GM23338 (cell line): ENCODE data around the gene COL4A1. TPM values are rescaled to one million over a fixed set of nuclear protein-coding genes. Genes with fewer than 3 reads are reported as not detected.

Experiments used
- ATAC-seq: fragments of 200-7000 bp; cut with Tn5 transposase; 3 replicates; pipeline ENCODE4 v1.9.1; 2020
- DNase-seq: peaks from one replicate; pipeline ENCODE4 v3.0.0-alpha.2; 2015; ENCODE audit warnings: low spot score
- H2AFZ ChIP-seq: fragments of 200-600 bp; sonication (generic); 2 replicates; pipeline ENCODE4 v1.8.0; 2016; ENCODE audit warnings: antibody characterized with exemption, mild to moderate bottlenecking, moderate library complexity
- H3F3A ChIP-seq: fragments of 200-600 bp; sonication (generic); replicated peaks from 2 replicates; pipeline ENCODE4 v1.8.0; 2017; ENCODE audit warnings: antibody characterized with exemption, mixed run types, low read depth
- H3K27ac ChIP-seq: fragments of 200-600 bp; sonication (generic); 2 replicates; pipeline ENCODE4 v1.6.1; 2016; ENCODE audit warnings: low read depth
- H3K27me3 ChIP-seq: fragments of 200-600 bp; sonication (generic); 2 replicates; pipeline ENCODE4 v1.8.0; 2016; ENCODE audit warnings: mild to moderate bottlenecking, mixed run types, moderate library complexity; ENCODE audit not compliant: insufficient read depth
- H3K36me3 ChIP-seq: fragments of 200-600 bp; sonication (generic); 2 replicates; pipeline ENCODE4 v1.8.0; 2016; ENCODE audit warnings: mild to moderate bottlenecking; ENCODE audit not compliant: insufficient read depth
- H3K4me1 ChIP-seq: fragments of 200-600 bp; sonication (generic); 2 replicates; pipeline ENCODE4 v1.8.0; 2016; ENCODE audit warnings: mild to moderate bottlenecking, moderate library complexity; ENCODE audit not compliant: insufficient read depth
- H3K4me2 ChIP-seq: fragments of 200-600 bp; sonication (generic); 2 replicates; pipeline ENCODE4 v1.7.1; 2017; ENCODE audit warnings: mixed run types
- H3K4me3 ChIP-seq: fragments of 200-600 bp; sonication (generic); 2 replicates; pipeline ENCODE4 v1.6.1; 2016; ENCODE audit warnings: mixed run types
- H3K79me2 ChIP-seq: fragments of 200-600 bp; sonication (generic); replicated peaks from 2 replicates; pipeline ENCODE4 v1.8.0; 2017; ENCODE audit warnings: mild to moderate bottlenecking; ENCODE audit not compliant: insufficient read depth
- H3K9me2 ChIP-seq: fragments of 200-600 bp; sonication (generic); 2 replicates; pipeline ENCODE4 v1.8.0; 2017; ENCODE audit not compliant: insufficient read depth
- H4K20me1 ChIP-seq: fragments of 200-600 bp; sonication (generic); replicated peaks from 2 replicates; pipeline ENCODE4 v1.8.0; 2017; ENCODE audit warnings: mild to moderate bottlenecking; ENCODE audit not compliant: insufficient read depth
- H3K27ac Mint-ChIP-seq: 2 replicates; pipeline ENCODE4 v1.8.0; 2020; ENCODE audit warnings: inconsistent platforms, mild to moderate bottlenecking, moderate library complexity, mixed read lengths
- H3K27me3 Mint-ChIP-seq: 3 replicates; pipeline ENCODE4 v1.8.0; 2022; ENCODE audit warnings: low read depth, mild to moderate bottlenecking, moderate library complexity, mixed read lengths, inconsistent platforms; ENCODE audit not compliant: insufficient read depth, poor library complexity
- H3K36me3 Mint-ChIP-seq: 3 replicates; pipeline ENCODE4 v1.8.0; 2021; ENCODE audit warnings: low read depth, mild to moderate bottlenecking, inconsistent platforms, moderate library complexity, mixed read lengths
- H3K4me1 Mint-ChIP-seq: 3 replicates; pipeline ENCODE4 v1.8.0; 2020; ENCODE audit warnings: mild to moderate bottlenecking, inconsistent platforms, mixed read lengths
- H3K4me3 Mint-ChIP-seq: 3 replicates; pipeline ENCODE4 v1.8.0; 2021; ENCODE audit warnings: moderate library complexity, mild to moderate bottlenecking, inconsistent platforms, mixed read lengths
- H3K9me3 Mint-ChIP-seq: 3 replicates; pipeline ENCODE4 v1.8.0; 2020; ENCODE audit warnings: moderate library complexity, mild to moderate bottlenecking, inconsistent platforms, mixed read lengths
- CREB1 ChIP-seq: fragments of 250-450 bp; sonication (Bioruptor Pico); IDR thresholded peaks from 2 replicates; pipeline ENCODE4 v1.5.0; 2020; ENCODE audit warnings: low read depth, mild to moderate bottlenecking, moderate library complexity
- EZH2 ChIP-seq: fragments of 200-600 bp; sonication (generic); IDR thresholded peaks from one replicate; pipeline ENCODE4 v1.8.0; 2017; ENCODE audit warnings: antibody characterized with exemption, mild to moderate bottlenecking, low read depth; ENCODE audit not compliant: unreplicated experiment
- NANOG ChIP-seq: IDR thresholded peaks from 2 replicates; pipeline ENCODE4 v1.6.1; 2016; ENCODE audit warnings: antibody characterized with exemption, borderline replicate concordance
- STAT1 ChIP-seq: IDR thresholded peaks from one replicate; pipeline ENCODE4 v1.6.1; 2016; ENCODE audit warnings: antibody characterized with exemption; ENCODE audit not compliant: unreplicated experiment
- polyA plus RNA-seq: library from polyadenylated mRNA; unstranded; fragments of >200 nt; fragmentation: Nextera tagmentation; extraction: Ambion mirVana; gene quantifications from 2 replicates; pipeline ENCODE4 v1.2.1, GENCODE V29; 2016
- total RNA-seq: library from RNA; depleted of rRNA; stranded (reverse); fragments of >200 nt; shearing (Covaris generic); gene quantifications from 2 replicates; pipeline ENCODE4 v1.2.3, GENCODE V29; 2014
- TF ChIP-seq, protein P1 (sequence below): IDR thresholded peaks from one replicate; pipeline ENCODE4 v1.6.1; 2018; ENCODE audit warnings: antibody characterized with exemption; ENCODE audit not compliant: unreplicated experiment
- TF ChIP-seq, protein P2 (sequence below): IDR thresholded peaks from 2 replicates; pipeline ENCODE4 v1.6.1; 2016; ENCODE audit warnings: antibody characterized with exemption
- TF ChIP-seq, protein P3 (sequence below): fragments of 250-450 bp; sonication (Bioruptor Pico); IDR thresholded peaks from 2 replicates; pipeline ENCODE4 v1.5.0; 2020; ENCODE audit warnings: mild to moderate bottlenecking, moderate library complexity

The COL4A1 gene
- total and polyA plus RNA-seq, 2 experiments from 2014 or later = 39.1 to 110 TPM

DNA sequence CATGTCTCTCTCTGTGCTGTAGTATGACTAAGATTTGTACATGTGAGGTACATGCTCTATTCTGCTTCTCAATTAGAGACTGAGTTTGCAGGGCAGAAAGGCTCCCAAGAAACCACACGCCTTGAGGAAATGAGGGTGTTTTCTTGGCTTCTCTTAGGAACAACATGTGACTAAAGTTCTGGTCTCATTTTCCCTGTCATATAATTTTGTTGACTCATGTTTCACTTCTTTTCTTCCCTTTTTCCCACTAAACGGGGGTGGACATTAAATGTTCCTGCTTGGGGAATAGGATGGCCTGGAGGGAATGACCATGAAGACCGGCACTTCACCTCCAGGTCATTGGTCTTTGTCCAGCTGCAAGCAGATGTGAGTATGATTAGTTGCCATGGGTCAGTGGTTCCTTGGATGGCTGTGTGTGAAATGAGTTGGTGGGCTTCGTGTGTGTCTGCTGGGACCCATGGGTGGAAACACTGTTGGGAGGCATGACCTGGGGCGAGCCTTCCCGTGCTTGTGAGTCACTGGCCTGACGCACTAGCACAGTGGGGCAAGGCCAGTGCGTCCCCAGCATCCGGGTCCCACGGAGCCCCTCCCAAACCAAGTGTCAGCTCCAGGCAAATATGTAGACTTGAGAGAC, 56.6 kb downstream of the COL4A1 start:
- Histone ChIP-seq H3K9me2 (no peaks in the 10 kb centered on the region), H3K4me2 (no peak overlapping the region), H3K79me2 (no peaks in the 10 kb centered on the region), H3K27me3 (no peaks in the 10 kb centered on the region), H3K4me1 (peaks cover 19% of the 10 kb centered on the region; the same call in 1 of the 2 replicates), H4K20me1 (no peaks in the 10 kb centered on the region; the same call in 1 of the 2 replicates), H3K4me3 (no peak overlapping the region), H3F3A (peaks cover 6% of the 10 kb centered on the region), H3K36me3 (no peaks in the 10 kb centered on the region), H3K27ac (no peak overlapping the region), H2AFZ (no peak overlapping the region)
- Mint-ChIP-seq H3K27ac (0 out of 2 replicates have a peak overlapping the region, but pooled peaks have one; percentile 24), H3K4me1 (peaks cover 25% of the 10 kb centered on the region), H3K4me3 (no peak overlapping the region), H3K9me3 (no peaks in the 10 kb centered on the region; the same call in 2 of the 3 replicates), H3K27me3 (peaks cover 3% of the 10 kb centered on the region), H3K36me3 (no peaks in the 10 kb centered on the region; the same call in 1 of the 3 replicates)
- TF ChIP-seq EZH2 (no peak), CREB1 (no peak), NANOG (no peak)
- TF ChIP-seq, protein P1, sequence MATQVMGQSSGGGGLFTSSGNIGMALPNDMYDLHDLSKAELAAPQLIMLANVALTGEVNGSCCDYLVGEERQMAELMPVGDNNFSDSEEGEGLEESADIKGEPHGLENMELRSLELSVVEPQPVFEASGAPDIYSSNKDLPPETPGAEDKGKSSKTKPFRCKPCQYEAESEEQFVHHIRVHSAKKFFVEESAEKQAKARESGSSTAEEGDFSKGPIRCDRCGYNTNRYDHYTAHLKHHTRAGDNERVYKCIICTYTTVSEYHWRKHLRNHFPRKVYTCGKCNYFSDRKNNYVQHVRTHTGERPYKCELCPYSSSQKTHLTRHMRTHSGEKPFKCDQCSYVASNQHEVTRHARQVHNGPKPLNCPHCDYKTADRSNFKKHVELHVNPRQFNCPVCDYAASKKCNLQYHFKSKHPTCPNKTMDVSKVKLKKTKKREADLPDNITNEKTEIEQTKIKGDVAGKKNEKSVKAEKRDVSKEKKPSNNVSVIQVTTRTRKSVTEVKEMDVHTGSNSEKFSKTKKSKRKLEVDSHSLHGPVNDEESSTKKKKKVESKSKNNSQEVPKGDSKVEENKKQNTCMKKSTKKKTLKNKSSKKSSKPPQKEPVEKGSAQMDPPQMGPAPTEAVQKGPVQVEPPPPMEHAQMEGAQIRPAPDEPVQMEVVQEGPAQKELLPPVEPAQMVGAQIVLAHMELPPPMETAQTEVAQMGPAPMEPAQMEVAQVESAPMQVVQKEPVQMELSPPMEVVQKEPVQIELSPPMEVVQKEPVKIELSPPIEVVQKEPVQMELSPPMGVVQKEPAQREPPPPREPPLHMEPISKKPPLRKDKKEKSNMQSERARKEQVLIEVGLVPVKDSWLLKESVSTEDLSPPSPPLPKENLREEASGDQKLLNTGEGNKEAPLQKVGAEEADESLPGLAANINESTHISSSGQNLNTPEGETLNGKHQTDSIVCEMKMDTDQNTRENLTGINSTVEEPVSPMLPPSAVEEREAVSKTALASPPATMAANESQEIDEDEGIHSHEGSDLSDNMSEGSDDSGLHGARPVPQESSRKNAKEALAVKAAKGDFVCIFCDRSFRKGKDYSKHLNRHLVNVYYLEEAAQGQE = no peak
- TF ChIP-seq, protein P2, sequence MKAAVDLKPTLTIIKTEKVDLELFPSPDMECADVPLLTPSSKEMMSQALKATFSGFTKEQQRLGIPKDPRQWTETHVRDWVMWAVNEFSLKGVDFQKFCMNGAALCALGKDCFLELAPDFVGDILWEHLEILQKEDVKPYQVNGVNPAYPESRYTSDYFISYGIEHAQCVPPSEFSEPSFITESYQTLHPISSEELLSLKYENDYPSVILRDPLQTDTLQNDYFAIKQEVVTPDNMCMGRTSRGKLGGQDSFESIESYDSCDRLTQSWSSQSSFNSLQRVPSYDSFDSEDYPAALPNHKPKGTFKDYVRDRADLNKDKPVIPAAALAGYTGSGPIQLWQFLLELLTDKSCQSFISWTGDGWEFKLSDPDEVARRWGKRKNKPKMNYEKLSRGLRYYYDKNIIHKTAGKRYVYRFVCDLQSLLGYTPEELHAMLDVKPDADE = no peak
- DNase-seq (no peak), ATAC-seq (no peak)

DNA sequence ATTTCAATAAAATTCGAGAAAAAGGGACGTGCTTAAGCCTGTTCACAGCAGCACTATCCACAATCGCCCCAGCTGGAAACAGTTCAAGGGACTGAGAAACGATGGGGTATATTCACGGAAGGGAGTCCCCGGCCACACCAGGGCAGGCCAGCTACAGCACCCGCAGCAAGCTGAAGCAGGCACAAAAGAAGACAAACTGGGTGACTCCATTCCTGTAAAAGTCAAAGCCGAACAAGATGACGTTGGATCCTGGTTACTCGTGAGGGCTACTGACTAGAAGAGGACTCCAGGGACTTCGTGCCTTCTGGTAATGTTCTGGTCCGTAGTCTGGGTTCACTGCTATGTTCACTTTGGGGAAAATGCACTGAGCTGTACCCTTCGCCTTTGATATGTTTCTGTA, 57.6 kb downstream of the COL4A1 start:
- Mint-ChIP-seq H3K4me3 (no peak overlapping the region), H3K27ac (0 out of 2 replicates have a peak overlapping the region, but pooled peaks have one; percentile 32), H3K27me3 (peaks cover 3% of the 10 kb centered on the region), H3K9me3 (no peaks in the 10 kb centered on the region), H3K4me1 (peaks cover 27% of the 10 kb centered on the region), H3K36me3 (no peaks in the 10 kb centered on the region; the same call in 2 of the 3 replicates)
- Histone ChIP-seq H3K4me2 (no peak overlapping the region), H3K4me3 (no peak overlapping the region), H3K36me3 (no peaks in the 10 kb centered on the region), H3K27me3 (no peaks in the 10 kb centered on the region), H4K20me1 (no peaks in the 10 kb centered on the region; the same call in 1 of the 2 replicates), H3F3A (peaks cover 6% of the 10 kb centered on the region), H3K27ac (no peak overlapping the region), H3K4me1 (peaks cover 16% of the 10 kb centered on the region), H2AFZ (no peak overlapping the region), H3K79me2 (no peaks in the 10 kb centered on the region), H3K9me2 (no peaks in the 10 kb centered on the region)
- ATAC-seq (no peak), DNase-seq (no peak)
- TF ChIP-seq STAT1 = no peak
- no peak for TF ChIP-seq CREB1
- TF ChIP-seq, protein P3, sequence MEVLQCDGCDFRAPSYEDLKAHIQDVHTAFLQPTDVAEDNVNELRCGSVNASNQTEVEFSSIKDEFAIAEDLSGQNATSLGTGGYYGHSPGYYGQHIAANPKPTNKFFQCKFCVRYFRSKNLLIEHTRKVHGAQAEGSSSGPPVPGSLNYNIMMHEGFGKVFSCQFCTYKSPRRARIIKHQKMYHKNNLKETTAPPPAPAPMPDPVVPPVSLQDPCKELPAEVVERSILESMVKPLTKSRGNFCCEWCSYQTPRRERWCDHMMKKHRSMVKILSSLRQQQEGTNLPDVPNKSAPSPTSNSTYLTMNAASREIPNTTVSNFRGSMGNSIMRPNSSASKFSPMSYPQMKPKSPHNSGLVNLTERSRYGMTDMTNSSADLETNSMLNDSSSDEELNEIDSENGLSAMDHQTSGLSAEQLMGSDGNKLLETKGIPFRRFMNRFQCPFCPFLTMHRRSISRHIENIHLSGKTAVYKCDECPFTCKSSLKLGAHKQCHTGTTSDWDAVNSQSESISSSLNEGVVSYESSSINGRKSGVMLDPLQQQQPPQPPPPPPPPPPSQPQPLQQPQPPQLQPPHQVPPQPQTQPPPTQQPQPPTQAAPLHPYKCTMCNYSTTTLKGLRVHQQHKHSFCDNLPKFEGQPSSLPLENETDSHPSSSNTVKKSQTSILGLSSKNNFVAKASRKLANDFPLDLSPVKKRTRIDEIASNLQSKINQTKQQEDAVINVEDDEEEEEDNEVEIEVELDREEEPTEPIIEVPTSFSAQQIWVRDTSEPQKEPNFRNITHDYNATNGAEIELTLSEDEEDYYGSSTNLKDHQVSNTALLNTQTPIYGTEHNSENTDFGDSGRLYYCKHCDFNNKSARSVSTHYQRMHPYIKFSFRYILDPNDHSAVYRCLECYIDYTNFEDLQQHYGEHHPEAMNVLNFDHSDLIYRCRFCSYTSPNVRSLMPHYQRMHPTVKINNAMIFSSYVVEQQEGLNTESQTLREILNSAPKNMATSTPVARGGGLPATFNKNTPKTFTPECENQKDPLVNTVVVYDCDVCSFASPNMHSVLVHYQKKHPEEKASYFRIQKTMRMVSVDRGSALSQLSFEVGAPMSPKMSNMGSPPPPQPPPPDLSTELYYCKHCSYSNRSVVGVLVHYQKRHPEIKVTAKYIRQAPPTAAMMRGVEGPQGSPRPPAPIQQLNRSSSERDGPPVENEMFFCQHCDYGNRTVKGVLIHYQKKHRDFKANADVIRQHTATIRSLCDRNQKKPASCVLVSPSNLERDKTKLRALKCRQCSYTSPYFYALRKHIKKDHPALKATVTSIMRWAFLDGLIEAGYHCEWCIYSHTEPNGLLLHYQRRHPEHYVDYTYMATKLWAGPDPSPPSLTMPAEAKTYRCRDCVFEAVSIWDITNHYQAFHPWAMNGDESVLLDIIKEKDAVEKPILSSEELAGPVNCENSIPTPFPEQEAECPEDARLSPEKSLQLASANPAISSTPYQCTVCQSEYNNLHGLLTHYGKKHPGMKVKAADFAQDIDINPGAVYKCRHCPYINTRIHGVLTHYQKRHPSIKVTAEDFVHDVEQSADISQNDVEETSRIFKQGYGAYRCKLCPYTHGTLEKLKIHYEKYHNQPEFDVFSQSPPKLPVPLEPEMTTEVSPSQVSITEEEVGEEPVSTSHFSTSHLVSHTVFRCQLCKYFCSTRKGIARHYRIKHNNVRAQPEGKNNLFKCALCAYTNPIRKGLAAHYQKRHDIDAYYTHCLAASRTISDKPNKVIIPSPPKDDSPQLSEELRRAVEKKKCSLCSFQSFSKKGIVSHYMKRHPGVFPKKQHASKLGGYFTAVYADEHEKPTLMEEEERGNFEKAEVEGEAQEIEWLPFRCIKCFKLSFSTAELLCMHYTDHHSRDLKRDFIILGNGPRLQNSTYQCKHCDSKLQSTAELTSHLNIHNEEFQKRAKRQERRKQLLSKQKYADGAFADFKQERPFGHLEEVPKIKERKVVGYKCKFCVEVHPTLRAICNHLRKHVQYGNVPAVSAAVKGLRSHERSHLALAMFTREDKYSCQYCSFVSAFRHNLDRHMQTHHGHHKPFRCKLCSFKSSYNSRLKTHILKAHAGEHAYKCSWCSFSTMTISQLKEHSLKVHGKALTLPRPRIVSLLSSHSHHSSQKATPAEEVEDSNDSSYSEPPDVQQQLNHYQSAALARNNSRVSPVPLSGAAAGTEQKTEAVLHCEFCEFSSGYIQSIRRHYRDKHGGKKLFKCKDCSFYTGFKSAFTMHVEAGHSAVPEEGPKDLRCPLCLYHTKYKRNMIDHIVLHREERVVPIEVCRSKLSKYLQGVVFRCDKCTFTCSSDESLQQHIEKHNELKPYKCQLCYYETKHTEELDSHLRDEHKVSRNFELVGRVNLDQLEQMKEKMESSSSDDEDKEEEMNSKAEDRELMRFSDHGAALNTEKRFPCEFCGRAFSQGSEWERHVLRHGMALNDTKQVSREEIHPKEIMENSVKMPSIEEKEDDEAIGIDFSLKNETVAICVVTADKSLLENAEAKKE (CRISPR knock-in tag) = no peak
- no peak for TF ChIP-seq EZH2
